Dermis blood vessel endothelial cell (primary cell): Measurements from ENCODE around the gene CFAP410. TPM values are rescaled to one million over a fixed set of nuclear protein-coding genes. Genes with fewer than 3 reads are reported as not detected.
"Not testable (repeated sequence)": the region's sequence is repeated elsewhere in the genome, so short reads cannot be mapped to it uniquely, and the experiment has no call there.

ENCODE experiments used
- DNase-seq: peaks from one replicate; pipeline ENCODE4 v3.0.0; 2010
- total RNA-seq: library from RNA; depleted of rRNA; stranded (reverse); fragments of >200 nt; gene quantifications from 2 replicates; pipeline ENCODE4 v1.2.3, GENCODE V29; 2014

Gene CFAP410
- total RNA-seq, 1 donor from 2014 or later = 6.0 TPM

DNA sequence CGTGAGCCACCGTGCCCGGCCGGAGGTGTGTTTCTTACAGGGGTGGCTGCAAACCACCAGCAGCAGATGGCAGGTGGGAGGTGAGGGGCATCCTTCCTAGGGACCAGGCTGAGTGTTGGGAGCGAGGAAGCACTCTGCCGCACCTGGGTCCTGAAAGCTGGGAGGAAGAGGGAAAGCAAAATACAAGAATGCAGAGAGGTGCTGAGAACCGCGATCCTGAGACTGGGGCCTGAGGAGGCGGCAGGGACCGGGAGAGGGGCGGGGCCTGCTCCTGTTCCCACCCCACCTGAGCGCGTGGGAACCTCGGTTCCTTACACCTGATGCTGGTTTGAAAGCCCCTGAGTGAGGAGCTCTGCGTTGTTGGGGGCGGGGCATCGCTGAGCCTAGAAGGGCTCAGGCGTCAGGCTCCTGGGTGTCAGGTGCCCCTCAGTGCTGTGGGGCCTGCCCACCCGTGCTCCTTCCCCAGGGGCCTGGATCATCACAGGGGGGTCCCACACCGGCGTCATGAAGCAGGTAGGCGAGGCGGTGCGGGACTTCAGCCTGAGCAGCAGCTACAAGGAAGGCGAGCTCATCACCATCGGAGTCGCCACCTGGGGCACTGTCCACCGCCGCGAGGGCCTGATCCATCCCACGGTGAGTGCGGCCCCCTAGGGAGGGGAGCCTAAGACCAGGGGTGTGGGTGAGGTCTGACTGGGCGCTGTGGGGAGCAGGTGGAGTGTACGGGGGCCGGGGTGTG is 29.7 kb upstream of the CFAP410 start:
- no peak for DNase-seq

DNA sequence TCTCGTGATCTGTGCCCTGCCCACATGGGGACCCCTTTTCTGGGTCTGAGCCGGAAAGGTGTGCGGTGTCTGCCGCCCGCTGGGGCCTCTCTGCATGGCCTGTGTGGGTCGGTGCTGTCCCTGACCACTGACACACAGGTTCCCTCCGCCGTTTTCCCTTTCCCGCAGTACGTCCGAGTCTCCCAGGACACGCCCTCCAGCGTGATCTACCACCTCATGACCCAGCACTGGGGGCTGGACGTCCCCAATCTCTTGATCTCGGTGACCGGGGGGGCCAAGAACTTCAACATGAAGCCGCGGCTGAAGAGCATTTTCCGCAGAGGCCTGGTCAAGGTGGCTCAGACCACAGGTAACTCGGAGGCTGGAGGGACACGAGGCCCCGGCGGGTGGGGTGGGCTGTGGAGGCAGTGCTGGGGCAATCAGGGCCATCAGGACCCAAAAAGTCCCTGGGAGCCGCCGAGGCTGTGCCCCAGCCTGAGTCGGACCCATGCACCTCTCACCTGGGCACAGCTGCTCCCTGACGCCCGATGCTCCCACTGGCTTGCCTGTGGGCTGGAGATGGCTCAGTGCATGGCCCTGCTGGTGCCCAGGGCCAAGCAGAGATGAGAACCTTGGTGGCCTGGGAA is 27.5 kb upstream of the CFAP410 start:
- DNase-seq = no peak

DNA sequence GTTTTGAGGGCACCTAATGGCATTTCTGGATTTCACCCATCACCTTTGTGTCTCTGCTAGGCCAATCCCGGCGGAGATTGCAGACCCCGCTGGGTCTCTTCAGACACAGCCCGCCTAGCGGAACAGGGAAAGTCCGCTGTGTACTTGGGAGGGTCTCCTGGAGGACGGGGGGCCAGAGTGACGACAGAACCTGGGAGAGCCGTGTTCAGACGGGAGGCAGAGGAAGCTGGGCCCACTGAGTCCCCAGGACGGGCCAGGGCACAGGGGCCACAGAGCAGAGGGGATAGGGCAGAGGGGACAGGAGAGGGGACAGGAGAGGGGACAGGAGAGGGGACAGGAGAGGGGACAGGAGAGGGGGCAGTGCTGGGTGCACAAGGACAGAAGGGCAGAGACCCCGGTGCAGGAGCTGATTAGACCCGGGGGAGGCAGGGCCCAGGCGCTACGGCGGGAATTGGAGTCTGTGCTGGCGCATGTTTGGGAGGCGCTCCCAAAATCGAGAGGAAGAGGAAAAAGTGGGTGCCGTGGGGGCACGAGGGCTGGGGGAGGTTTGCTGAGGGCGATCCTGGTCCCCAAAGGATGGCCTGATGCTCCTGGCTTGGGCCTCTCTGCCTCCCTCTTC is 26.9 kb upstream of the CFAP410 start:
- no peak for DNase-seq

DNA sequence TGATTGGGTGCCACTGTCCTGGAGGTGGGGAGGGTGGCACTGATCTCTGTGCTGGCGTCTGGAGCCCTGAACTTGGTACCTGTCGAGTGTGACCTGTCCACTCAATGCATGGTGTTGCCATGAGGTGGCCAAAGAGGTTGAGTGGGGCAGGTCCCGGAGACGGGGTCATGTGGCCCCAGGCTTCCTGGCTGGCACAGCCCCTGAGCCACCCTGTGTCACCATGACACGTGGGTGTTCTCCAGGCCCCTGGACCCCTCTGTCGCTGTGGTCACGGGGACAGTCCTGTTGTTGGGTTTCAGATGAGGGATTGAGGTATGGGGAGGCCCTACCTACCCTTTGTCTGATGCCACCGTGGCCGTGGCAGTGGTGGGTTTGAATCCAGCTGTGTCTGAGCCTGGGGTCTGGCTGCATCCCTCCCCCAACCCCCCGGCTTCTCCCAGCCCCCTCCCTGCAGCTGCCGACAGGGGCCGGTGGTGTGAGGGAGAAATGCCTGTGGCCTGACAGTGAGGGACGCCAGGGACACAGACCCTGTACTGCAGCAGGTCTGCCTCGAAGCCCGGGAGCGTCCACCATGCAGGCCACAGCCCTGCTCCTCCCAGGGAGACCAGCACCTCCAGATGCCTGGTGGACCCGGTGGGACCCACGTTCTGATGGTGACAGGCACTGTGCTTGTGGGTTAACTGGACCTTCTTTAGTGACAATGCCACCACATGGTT is 26.2 kb upstream of the CFAP410 start:
- no peak for DNase-seq

DNA sequence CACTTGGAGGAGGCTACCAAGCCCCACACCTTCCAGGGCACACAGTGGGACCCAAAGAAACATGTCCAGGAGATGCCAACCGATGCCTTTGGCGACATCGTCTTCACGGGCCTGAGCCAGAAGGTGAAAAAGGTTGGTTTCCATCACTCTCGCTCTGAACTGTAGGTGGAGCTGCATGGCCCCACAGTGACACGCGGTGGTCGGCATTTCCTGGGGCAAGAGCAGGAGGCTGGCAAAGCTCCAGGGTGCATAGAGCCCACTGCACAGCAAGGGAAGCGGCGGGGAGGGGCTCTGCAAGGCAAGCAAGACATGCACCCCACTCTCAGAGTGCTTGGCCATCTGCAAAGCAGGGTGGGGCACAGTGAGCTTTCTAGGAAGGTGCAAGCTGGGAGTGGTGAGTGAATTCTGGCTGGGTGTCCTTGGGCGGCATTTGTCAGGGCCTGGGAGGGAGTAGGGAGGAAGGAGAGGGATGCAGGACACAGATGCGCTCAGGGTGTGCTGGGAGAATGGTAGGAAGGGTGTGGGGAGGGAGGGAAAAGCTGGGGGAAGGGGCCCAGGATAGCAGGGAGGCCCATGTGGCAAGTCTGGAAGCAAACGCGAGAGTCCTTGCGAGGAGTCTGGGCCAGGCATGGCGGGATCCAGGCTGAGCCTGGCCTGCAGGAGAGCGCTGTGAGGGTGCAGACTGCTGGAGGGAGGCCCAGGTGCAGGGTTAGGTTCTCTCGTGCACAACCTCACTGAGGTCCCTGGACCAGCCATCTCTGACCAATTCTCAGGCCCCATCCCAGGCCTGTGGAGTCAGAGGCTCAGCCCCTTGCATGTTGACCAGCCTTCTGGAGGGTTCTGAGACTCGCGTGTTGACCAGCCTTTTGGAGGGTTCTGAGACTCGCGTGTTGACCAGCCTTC is 25.2 kb upstream of the CFAP410 start:
- no peak for DNase-seq

DNA sequence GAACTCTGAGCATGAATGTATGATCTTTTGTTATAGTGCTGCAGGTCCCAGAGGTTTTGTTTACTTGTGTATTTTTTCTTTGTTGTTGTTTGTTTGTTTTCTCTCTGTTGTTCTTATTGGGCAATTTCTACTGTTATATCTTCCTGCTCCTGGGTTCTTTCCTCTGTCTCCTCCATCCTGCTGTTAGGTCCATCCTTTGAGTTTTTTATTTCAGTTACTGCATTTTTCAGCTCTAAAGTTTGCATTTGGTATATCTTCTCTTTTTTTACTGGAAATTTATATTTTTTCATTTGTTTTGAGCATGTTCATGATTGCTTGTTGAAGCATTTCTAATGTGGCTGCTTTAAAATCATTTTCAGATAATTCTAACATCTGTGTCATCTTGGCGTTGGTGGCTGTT is 24.1 kb upstream of the CFAP410 start:
- DNase-seq = no peak

DNA sequence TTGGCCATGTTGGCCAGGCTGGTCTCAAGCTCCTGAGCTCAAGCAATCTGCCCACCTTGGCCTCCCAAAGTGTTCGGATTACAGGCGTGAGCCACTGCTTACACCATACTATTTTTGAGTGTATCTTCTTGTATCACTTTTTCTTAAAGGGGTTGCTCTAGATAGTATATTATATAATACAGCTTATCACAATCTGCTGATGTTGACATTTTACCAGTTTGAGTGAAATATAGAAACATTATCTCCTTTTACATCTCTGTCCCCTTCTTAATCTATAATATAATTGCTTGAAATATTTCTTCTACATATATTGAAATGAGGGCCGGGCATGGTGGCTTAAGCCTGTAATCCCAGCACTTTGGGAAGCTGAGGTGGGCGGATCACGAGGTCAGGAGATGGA is 22.7 kb upstream of the CFAP410 start:
- DNase-seq = not testable (repeated sequence)

DNA sequence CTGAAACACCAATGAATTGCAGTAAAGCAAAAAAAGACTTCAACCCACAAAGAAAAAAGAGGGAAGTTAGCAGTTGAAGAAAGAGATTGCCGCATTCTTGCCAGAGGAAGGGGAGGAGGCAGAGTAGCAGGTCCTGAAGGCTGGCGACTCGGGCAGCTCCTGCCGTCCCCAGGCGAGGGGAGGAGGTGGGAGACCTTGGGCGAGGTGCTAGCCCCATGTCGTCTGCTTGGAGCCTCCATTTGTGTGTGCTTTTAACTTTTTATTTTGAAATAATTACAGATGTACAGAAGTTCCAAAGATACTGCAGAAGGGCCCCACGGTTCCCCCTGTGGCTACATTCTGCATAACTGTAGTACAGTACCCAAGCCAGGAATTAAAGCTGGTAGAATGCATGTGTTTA is 21.0 kb upstream of the CFAP410 start:
- no peak for DNase-seq

DNA sequence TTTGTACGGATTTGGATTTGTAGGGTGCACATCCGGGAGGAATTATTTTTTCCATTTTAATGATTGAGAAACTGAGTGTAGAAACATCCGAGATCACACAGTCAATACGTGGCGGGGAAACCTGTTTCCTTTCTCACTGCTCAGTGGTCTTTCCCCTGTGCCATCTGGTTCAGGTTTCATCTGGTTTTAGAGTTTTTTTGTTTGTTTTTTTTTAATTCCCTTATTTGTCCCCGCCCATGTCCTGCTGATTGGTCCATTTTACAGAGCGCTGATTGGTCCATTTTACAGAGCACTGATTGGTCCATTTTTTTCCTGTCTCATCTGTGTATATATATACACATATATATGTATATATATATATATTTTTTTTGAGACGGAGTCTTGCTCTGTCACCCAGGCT is 20.2 kb upstream of the CFAP410 start:
- no peak for DNase-seq

DNA sequence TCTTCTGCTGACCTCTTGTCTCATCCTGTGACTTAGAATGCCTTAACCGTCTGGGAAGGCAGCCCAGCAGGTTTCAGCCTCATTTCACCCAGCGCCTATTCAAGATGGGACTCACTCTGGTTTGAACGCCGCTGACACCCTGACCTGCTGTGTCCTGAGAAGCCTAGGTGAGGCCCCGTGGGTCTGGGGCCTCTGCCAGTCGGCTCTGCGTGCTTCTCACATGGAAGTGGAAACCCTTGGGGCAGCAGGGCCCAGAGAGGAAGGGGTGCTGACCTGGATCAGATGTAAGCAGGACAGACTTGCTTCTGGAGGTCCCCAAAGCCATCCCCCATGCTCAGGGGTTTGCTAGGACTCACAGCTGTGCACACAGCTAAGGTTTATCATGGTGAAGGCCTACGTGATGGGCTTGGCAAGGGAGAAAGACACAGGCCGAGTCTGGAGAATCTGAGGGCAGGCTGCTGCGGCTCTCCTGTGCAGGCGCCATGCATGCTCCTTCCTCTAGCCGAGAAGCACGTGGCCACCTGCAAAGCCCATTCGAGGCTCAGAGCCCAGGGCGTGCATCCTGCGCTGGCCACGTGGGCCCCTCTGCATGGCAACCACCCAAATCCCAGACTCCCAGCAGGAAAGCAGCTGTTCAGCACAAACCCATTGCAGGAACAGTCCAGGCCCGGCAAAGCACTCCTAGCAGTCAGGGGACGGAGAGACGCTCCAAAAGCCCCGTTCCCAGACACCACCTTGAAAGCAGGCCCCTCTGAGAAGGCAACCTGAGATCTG is 18.1 kb upstream of the CFAP410 start:
- DNase-seq = no peak

DNA sequence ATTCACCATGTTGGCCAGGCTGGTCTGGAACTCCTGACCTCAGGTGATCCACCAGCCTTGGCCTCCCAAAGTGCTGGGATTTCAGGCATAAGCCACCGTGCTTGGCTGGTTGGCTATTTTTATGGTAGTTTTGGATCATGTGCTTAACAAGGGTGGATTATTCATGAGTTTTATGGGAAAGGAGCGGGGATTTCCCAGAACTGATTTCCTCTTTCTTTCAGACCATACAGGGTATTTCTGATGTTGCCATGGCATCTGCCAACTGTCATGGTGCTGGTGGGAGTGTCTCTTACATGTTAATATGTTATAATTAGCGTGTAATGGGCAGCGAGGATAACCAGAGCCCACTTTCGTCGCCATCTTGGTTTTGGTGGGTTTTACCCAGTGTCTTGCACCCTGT is 17.4 kb upstream of the CFAP410 start:
- DNase-seq = no peak

DNA sequence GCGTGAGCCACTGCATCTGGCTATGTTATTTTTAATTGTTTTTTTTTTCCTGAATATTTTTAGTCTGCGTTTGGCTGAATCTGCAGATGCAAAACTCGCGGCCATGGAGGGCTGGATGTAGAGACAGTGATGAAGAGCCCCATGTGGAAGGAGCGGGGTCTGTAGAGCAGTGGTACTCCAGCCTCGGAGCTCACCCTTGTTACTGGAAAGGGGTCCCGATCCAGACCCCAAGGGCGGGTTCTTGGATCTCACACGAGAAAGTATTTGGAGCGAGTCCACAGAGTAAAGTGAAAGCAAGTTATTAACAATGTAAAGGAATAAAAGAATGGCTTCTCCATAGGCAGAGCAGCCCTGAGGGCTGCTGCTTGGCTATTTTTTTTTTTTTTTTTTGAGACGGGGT is 17.0 kb upstream of the CFAP410 start:
- DNase-seq = no peak

DNA sequence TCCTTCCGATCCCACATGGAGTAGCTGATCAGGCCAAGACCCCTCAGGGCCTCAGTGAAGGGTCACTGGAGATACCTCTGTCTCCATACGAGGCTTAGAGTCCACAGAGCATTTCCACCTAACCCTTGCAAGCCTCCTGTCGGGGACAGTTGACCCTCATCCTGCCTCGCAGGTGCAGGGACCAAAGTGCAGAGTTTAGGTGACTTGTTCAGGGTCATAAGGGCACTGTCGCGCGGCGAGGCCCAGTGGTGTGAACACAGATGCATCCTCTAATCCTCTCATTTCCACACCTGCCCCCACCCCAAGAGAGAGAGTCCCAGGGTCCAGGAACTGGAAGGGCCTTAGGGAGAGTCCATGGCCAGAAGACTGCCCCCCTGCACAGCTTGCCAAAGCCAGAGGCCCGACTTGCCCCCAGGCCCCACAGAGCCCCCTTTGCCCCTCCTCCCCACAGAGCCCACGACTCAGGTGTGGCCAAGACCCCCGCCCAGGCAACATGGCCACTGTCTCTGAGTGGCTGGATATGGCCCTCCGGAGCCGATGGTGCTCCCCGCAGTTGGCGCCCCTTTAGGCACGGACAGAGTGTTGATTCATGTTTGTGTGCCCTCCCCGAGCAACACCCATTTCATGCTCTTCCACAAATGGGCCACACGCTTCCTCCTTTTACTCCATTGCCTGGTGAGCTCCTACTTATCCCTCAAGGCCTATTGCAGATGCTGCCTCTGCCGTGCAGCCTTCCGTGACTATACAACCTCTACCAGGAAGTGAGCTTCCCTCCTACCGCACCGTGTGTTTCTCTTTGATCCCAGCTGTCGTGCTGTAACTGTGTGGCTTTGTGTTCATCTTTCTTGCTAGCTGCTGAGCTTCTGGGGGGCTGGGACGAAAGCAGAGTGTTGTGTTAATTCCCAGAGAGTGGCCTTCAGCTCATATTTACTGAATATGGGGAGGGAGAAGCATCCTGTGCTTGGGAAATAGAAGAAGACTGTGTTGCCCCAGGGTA is 15.9 kb upstream of the CFAP410 start:
- DNase-seq = no peak

DNA sequence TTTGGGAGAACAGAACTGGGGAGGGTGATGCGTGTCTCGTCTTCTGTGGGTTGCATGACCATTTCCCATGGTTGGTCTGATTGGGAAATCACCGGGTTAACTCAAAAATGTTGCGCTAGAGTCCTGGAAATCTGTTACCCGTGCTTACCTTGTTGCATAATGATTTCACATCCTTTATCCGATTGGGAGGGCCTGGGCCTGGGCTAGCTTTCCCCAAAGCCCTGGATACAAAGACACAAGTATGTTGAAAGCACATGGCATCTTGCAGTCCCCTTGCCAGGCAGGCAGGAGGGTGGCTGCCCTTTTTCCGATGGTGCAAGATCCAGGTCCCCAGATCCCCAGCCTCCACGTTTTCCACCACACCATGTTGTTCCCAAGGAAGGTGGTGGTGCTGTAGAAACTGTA is 14.8 kb upstream of the CFAP410 start:
- DNase-seq = no peak

DNA sequence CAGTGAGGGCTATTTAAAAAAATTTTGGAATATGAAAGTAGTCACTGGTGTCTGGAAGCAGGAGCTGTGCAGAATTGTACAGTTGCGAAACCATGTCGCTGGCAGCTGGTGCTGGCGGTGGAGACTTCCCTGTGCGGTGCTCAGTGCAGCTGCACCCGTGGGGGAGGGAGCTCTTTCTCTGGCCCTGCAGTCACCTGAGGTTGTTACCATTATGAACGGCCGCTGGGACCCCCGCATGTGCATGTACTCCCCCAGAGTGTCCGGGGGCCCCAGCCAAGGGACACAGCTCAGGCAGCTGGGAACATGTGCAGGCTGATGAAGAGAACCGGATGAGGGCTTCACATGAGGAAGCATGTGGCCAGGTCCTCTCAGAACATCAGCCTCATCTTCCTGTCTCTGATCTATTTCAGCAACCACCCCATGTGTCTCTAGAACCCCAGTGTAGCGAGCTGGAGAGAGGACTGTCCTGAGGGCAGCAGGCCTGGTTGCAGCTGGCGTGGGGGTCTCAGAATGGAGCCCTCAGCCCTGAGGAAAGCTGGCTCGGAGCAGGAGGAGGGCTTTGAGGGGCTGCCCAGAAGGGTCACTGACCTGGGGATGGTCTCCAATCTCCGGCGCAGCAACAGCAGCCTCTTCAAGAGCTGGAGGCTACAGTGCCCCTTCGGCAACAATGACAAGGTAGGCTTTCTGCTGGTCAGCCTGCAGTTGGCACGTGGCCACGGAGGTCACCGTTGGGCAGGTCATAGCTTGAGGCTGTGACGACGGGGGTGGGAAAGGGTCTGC is 14.2 kb upstream of the CFAP410 start, which contains the start of gene TRPM2:
TSS of gene TRPM2 (plus strand) at position 431 of the 780 bp plus-strand sequence. CDS start at position 511, 80 bp downstream.
- no peak for DNase-seq

DNA sequence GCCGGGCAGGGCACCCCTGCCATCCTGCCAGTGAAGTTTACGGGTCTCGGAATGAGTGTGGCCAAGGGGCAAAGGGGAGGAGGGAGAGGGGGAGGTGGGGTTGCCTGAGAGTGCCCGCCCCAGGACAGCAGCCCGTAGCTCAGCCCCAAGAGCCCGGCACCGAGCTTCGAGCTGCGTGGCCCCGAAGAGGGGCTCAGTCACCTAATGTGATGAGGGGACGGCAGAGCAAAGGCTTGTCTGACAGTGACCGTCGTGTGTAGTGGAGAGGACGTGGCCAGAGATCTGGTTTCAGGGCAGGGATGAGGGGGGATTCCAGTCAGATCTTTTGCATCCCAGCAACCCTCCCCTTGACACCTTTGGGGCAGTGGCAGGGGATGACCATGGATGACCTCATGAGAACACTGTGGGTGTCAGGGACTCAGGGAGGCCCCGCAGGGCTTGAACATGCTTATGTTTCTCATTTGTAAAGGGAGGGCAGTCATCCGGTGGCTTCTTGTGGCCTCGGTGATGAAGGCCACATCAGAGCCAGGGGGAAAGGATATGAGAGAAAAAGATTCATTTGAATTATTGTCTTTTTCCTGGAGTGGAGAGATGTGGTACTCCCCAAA is 13.2 kb upstream of the CFAP410 start:
- no peak for DNase-seq

DNA sequence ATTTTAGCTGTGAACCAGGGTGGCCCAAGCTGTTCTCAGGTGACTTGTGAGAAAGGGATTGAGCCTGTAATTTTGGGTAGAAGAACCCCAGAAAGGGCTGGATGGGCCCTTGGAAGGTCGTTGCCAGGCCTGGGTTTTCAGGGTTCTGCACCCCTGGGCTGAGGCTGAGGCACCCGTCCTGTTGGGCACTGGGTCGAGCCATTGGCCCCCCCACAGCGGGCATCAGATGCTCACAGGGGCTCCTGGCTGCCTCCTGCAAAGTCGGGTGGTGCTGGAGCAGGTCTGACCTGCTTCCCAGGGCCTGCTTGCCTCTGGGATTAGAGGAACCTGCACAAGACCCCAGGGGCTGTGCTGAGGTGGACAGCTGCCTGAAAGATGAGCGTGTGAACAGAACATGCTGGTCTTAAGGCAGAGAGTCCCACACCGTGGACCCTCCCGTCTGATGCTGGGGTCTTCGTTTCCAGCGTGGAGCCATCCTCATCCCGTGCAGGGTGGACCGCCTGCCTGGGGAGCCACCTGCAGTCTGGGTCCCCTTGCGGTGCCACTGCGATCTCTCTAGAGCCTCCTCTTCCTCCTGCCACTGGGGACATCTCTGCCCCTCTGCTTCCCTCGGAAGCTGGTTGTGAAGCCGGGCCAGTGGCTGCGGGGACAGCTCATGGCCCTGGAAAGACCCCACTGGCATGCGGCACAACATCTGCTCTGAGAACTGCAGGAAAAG is 12.5 kb upstream of the CFAP410 start:
- DNase-seq = no peak
